Chondrocyte (in vitro differentiated cells): ENCODE measurements around the gene TNFRSF11A. TPM values are rescaled to one million over a fixed set of nuclear protein-coding genes. Genes with fewer than 3 reads are reported as not detected.

Experiments
- DNase-seq: peaks from one replicate; pipeline ENCODE4 v3.0.0; 2021; ENCODE audit warnings: mixed read lengths, low spot score
- H3K27ac Mint-ChIP-seq: one replicate; pipeline ENCODE4 v1.8.0; 2021; ENCODE audit warnings: mild to moderate bottlenecking, moderate library complexity, mixed read lengths; ENCODE audit not compliant: unreplicated experiment
- H3K27me3 Mint-ChIP-seq: 2 replicates; pipeline ENCODE4 v1.8.0; 2021; ENCODE audit warnings: low read depth, mixed read lengths
- H3K36me3 Mint-ChIP-seq: 2 replicates; pipeline ENCODE4 v1.8.0; 2021; ENCODE audit warnings: low read depth, mixed read lengths
- H3K4me1 Mint-ChIP-seq: 2 replicates; pipeline ENCODE4 v1.8.0; 2021; ENCODE audit warnings: low read depth, mild to moderate bottlenecking, mixed read lengths
- H3K4me3 Mint-ChIP-seq: one replicate; pipeline ENCODE4 v1.8.0; 2021; ENCODE audit warnings: mild to moderate bottlenecking, moderate library complexity, mixed read lengths; ENCODE audit not compliant: unreplicated experiment
- H3K9me3 Mint-ChIP-seq: 2 replicates; pipeline ENCODE4 v1.8.0; 2021; ENCODE audit warnings: low read depth, mixed read lengths
- total RNA-seq: library from RNA; stranded (reverse); gene quantifications from 3 replicates; pipeline ENCODE4 v1.2.1, GENCODE V29; 2021
- TF ChIP-seq, protein P1 (sequence below): fragments of 200-600 bp; sonication (generic); IDR thresholded peaks from 2 replicates; pipeline ENCODE4 v1.5.0; 2021; ENCODE audit warnings: antibody characterized with exemption, mild to moderate bottlenecking, moderate library complexity

Gene TNFRSF11A
- total RNA-seq, 1 donor from 2014 or later = 0.22 TPM

DNA sequence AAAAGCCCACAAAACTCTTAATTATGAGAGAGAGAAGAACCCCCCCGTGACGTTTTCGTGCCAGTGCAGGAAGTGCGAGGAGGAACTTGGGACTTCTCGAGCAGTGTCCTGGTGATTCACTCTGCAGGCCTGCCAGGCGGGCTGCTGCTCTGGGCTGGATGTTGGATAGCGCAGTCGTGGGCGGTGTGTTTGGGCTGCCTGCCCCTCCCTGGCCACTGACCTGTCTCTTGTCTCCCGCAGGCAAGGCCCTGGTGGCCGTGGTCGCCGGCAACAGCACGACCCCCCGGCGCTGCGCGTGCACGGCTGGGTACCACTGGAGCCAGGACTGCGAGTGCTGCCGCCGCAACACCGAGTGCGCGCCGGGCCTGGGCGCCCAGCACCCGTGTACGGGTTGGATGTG is 29.0 kb downstream of the TNFRSF11A start:
- DNase-seq = no peak
- no peak overlapping the region for H3K4me3 Mint-ChIP-seq
- H3K4me1 Mint-ChIP-seq = no peaks in the 10 kb centered on the region
- no peaks in the 10 kb centered on the region for H3K9me3 Mint-ChIP-seq
- H3K27me3 Mint-ChIP-seq = peaks cover 6% of the 10 kb centered on the region
- H3K27ac Mint-ChIP-seq = no peak overlapping the region
- TF ChIP-seq, protein P1, sequence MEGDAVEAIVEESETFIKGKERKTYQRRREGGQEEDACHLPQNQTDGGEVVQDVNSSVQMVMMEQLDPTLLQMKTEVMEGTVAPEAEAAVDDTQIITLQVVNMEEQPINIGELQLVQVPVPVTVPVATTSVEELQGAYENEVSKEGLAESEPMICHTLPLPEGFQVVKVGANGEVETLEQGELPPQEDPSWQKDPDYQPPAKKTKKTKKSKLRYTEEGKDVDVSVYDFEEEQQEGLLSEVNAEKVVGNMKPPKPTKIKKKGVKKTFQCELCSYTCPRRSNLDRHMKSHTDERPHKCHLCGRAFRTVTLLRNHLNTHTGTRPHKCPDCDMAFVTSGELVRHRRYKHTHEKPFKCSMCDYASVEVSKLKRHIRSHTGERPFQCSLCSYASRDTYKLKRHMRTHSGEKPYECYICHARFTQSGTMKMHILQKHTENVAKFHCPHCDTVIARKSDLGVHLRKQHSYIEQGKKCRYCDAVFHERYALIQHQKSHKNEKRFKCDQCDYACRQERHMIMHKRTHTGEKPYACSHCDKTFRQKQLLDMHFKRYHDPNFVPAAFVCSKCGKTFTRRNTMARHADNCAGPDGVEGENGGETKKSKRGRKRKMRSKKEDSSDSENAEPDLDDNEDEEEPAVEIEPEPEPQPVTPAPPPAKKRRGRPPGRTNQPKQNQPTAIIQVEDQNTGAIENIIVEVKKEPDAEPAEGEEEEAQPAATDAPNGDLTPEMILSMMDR = no peak
- H3K36me3 Mint-ChIP-seq = peaks cover 1% of the 10 kb centered on the region

DNA sequence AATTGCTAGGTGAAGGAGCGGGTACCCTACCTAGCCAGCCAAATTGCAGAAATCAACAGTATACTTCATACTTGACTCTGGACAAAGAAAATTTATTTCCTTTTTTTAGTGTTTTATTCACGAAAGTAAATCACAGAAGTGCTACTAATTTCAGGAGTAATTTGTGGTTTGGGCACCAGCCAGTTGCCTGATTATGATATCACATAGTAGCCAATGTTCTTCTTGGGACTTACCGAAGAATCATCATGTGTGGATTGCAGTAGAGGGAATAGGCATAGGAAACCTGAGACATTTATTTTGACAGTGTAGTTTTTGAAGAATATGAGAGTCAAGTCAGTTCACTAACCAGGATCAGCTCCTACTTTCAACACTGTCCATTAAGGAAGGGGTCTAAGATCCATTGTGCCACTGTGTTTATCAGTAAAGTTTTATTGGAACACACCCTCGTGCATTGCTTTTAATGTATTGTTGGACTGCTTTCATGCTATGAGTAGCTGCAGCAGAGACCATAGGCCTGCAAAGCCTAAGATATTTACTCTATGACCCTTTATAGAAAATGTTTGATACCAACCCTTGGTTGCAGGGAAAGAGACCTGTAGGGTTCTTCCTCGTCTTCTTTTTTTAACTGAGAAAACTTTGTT is 32.1 kb downstream of the TNFRSF11A start:
- no peak overlapping the region for H3K27ac Mint-ChIP-seq
- H3K36me3 Mint-ChIP-seq = no peaks in the 10 kb centered on the region
- no peaks in the 10 kb centered on the region for H3K9me3 Mint-ChIP-seq
- H3K4me3 Mint-ChIP-seq = no peak overlapping the region
- H3K27me3 Mint-ChIP-seq = peaks cover 11% of the 10 kb centered on the region
- no peaks in the 10 kb centered on the region for H3K4me1 Mint-ChIP-seq
- no peak for DNase-seq
- TF ChIP-seq, protein P1 = no peak

DNA sequence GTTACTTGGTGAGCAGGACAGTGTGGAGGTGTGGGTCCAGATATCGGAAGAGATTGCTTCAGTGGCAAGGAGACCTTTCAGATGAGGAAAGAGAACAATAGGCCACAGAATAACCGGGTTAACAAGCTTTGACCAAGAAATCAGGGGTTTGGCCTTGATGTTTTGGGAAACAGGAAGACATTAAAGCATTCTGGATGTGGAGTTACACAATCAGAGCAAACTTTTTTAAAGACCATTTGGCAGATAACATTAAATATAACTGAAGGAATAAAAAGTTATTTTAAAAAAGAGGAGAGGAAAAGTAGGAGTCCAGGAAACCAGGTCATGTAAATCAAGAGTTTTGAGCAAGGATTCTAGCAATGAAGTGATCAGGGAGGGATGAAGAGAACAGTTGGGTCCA is 35.7 kb downstream of the TNFRSF11A start:
- no peak overlapping the region for H3K27ac Mint-ChIP-seq
- TF ChIP-seq, protein P1 = no peak
- H3K9me3 Mint-ChIP-seq = no peaks in the 10 kb centered on the region
- no peaks in the 10 kb centered on the region for H3K36me3 Mint-ChIP-seq
- H3K4me1 Mint-ChIP-seq = no peaks in the 10 kb centered on the region
- DNase-seq = no peak
- H3K27me3 Mint-ChIP-seq = peaks cover 11% of the 10 kb centered on the region
- H3K4me3 Mint-ChIP-seq = no peak overlapping the region

DNA sequence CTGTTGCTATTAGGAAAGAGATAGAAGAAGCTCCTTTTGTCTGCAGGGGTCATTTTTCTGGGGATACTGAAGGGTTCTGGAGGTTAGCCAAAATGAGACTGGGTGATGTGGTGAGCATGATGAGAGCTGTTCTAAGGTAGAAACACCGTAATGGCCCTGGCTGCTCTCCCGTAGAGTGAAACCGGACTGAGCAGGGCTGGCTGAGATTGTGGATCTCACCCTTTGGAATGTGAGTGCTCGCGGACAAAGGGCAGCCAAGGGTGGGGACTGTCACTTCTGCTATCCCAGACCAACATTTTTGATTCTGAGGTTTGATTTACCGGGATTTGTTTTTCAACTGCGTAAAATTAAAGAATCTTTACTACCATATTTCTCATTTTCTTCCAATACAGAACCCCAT is 36.2 kb downstream of the TNFRSF11A start:
- H3K36me3 Mint-ChIP-seq = no peaks in the 10 kb centered on the region
- DNase-seq = no peak
- TF ChIP-seq, protein P1 = no peak
- H3K4me3 Mint-ChIP-seq = no peak overlapping the region
- peaks cover 14% of the 10 kb centered on the region for H3K27me3 Mint-ChIP-seq
- no peaks in the 10 kb centered on the region for H3K9me3 Mint-ChIP-seq
- H3K27ac Mint-ChIP-seq = no peak overlapping the region
- no peaks in the 10 kb centered on the region for H3K4me1 Mint-ChIP-seq

DNA sequence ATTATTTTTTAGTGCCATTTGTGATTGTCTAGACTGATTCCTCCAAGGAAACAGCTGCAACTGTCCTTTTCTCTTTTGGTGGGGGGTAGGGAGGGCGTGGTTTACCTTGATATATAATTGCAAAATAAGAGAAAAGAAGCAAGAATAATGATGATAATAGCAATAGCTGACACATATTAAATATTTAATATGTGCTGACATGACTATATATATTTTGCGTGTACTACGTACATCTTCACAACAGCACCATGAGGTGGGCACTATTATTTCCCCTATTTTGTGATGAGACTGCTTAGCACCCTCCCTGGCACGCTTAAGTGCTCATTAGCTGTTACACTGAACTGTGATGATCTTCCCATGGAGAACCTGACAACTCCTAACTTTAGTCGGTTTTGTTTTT is 39.4 kb downstream of the TNFRSF11A start:
- H3K27ac Mint-ChIP-seq = no peak overlapping the region
- TF ChIP-seq, protein P1 = no peak
- H3K27me3 Mint-ChIP-seq = peaks cover 11% of the 10 kb centered on the region
- no peak for DNase-seq
- no peaks in the 10 kb centered on the region for H3K9me3 Mint-ChIP-seq
- H3K4me1 Mint-ChIP-seq = no peaks in the 10 kb centered on the region
- H3K36me3 Mint-ChIP-seq = no peaks in the 10 kb centered on the region
- H3K4me3 Mint-ChIP-seq = no peak overlapping the region
